ENCODE measurements around the gene TACC2. TPM values are rescaled to one million over a fixed set of nuclear protein-coding genes. Genes with fewer than 3 reads are reported as not detected.
A peak's percentile ranks its signal among the peaks of the same experiment; 100 is the strongest.

TACC2 gene
- total and polyA plus RNA-seq, 2 experiments from 2014 or later: 30.8 to 35.9 TPM

DNA sequence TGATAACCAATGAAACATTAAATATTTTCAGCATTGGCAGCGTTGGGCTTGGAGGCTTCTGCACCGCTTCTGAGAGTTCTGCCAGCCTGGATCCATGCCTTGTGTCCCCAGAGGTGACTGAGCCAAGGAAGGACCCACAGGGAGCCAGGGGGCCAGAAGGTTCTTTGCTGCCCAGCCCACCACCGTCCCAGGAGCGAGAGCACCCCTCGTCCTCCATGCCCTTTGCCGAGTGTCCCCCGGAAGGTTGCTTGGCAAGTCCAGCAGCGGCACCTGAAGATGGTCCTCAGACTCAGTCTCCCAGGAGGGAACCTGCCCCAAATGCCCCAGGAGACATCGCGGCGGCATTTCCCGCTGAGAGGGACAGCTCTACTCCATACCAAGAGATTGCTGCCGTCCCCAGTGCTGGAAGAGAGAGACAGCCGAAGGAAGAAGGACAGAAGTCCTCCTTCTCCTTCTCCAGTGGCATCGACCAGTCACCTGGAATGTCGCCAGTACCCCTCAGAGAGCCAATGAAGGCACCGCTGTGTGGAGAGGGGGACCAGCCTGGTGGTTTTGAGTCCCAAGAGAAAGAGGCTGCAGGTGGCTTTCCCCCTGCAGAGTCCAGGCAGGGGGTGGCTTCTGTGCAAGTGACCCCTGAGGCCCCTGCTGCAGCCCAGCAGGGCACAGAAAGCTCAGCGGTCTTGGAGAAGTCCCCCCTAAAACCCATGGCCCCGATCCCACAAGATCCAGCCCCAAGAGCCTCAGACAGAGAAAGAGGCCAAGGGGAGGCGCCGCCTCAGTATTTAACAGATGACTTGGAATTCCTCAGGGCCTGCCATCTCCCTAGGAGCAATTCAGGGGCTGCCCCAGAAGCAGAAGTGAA, 93.9 kb downstream of the TACC2 start:
- Histone ChIP-seq H3K4me1 (ENCODE audit: insufficient read depth) (no peaks in the 10 kb centered on the region; the same call in 1 of the 2 replicates), H3K79me2 (replicated peaks; ENCODE audit: insufficient read depth) (no peaks in the 10 kb centered on the region), H4K20me1 (replicated peaks; ENCODE audit: insufficient read depth) (no peaks in the 10 kb centered on the region), H3K27ac (ENCODE audit: low read depth) (no peak overlapping the region), H3K9me2 (ENCODE audit: insufficient read depth) (no peaks in the 10 kb centered on the region), H3K36me3 (ENCODE audit: insufficient read depth) (no peaks in the 10 kb centered on the region), H3K4me2 (no peak overlapping the region), H3K27me3 (ENCODE audit: insufficient read depth) (no peaks in the 10 kb centered on the region), H3F3A (replicated peaks; ENCODE audit: low read depth) (no peaks in the 10 kb centered on the region), H3K4me3 (no peak overlapping the region), H2AFZ (no peak overlapping the region)
- Mint-ChIP-seq H3K27ac (no peak overlapping the region), H3K4me3 (no peak overlapping the region), H3K27me3 (ENCODE audit: insufficient read depth, low read depth, poor library complexity) (peaks cover 5% of the 10 kb centered on the region), H3K9me3 (no peaks in the 10 kb centered on the region), H3K4me1 (peaks cover 2% of the 10 kb centered on the region; the same call in 1 of the 3 replicates), H3K36me3 (ENCODE audit: low read depth) (no peaks in the 10 kb centered on the region; the same call in 2 of the 3 replicates)
- DNase-seq (ENCODE audit: low spot score) (no peak), ATAC-seq (peak; percentile 38)
- TF ChIP-seq EZH2phosphoT487 (IDR thresholded peaks at IDR 0.05; ENCODE audit: unreplicated experiment) (no peak), ZNF331 (CRISPR knock-in tag; IDR thresholded peaks at IDR 0.05; ENCODE audit: low read depth) (no peak), EZH2 (IDR thresholded peaks at IDR 0.05; ENCODE audit: low read depth, unreplicated experiment) (no peak), NANOG (IDR thresholded peaks at IDR 0.05; ENCODE audit: borderline replicate concordance) (no peak), POLR2AphosphoS5 (IDR thresholded peaks at IDR 0.05; ENCODE audit: low read depth) (no peak), STAT1 (IDR thresholded peaks at IDR 0.05; ENCODE audit: unreplicated experiment) (no peak), ZNF114 (CRISPR knock-in tag; IDR thresholded peaks at IDR 0.05) (no peak), JUNB (IDR thresholded peaks at IDR 0.05; ENCODE audit: unreplicated experiment) (no peak), CREB1 (CRISPR knock-in tag; IDR thresholded peaks at IDR 0.05; ENCODE audit: low read depth) (no peak)
- TF ChIP-seq, protein P1, sequence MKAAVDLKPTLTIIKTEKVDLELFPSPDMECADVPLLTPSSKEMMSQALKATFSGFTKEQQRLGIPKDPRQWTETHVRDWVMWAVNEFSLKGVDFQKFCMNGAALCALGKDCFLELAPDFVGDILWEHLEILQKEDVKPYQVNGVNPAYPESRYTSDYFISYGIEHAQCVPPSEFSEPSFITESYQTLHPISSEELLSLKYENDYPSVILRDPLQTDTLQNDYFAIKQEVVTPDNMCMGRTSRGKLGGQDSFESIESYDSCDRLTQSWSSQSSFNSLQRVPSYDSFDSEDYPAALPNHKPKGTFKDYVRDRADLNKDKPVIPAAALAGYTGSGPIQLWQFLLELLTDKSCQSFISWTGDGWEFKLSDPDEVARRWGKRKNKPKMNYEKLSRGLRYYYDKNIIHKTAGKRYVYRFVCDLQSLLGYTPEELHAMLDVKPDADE (IDR thresholded peaks at IDR 0.05): no peak
- TF ChIP-seq, protein P2, sequence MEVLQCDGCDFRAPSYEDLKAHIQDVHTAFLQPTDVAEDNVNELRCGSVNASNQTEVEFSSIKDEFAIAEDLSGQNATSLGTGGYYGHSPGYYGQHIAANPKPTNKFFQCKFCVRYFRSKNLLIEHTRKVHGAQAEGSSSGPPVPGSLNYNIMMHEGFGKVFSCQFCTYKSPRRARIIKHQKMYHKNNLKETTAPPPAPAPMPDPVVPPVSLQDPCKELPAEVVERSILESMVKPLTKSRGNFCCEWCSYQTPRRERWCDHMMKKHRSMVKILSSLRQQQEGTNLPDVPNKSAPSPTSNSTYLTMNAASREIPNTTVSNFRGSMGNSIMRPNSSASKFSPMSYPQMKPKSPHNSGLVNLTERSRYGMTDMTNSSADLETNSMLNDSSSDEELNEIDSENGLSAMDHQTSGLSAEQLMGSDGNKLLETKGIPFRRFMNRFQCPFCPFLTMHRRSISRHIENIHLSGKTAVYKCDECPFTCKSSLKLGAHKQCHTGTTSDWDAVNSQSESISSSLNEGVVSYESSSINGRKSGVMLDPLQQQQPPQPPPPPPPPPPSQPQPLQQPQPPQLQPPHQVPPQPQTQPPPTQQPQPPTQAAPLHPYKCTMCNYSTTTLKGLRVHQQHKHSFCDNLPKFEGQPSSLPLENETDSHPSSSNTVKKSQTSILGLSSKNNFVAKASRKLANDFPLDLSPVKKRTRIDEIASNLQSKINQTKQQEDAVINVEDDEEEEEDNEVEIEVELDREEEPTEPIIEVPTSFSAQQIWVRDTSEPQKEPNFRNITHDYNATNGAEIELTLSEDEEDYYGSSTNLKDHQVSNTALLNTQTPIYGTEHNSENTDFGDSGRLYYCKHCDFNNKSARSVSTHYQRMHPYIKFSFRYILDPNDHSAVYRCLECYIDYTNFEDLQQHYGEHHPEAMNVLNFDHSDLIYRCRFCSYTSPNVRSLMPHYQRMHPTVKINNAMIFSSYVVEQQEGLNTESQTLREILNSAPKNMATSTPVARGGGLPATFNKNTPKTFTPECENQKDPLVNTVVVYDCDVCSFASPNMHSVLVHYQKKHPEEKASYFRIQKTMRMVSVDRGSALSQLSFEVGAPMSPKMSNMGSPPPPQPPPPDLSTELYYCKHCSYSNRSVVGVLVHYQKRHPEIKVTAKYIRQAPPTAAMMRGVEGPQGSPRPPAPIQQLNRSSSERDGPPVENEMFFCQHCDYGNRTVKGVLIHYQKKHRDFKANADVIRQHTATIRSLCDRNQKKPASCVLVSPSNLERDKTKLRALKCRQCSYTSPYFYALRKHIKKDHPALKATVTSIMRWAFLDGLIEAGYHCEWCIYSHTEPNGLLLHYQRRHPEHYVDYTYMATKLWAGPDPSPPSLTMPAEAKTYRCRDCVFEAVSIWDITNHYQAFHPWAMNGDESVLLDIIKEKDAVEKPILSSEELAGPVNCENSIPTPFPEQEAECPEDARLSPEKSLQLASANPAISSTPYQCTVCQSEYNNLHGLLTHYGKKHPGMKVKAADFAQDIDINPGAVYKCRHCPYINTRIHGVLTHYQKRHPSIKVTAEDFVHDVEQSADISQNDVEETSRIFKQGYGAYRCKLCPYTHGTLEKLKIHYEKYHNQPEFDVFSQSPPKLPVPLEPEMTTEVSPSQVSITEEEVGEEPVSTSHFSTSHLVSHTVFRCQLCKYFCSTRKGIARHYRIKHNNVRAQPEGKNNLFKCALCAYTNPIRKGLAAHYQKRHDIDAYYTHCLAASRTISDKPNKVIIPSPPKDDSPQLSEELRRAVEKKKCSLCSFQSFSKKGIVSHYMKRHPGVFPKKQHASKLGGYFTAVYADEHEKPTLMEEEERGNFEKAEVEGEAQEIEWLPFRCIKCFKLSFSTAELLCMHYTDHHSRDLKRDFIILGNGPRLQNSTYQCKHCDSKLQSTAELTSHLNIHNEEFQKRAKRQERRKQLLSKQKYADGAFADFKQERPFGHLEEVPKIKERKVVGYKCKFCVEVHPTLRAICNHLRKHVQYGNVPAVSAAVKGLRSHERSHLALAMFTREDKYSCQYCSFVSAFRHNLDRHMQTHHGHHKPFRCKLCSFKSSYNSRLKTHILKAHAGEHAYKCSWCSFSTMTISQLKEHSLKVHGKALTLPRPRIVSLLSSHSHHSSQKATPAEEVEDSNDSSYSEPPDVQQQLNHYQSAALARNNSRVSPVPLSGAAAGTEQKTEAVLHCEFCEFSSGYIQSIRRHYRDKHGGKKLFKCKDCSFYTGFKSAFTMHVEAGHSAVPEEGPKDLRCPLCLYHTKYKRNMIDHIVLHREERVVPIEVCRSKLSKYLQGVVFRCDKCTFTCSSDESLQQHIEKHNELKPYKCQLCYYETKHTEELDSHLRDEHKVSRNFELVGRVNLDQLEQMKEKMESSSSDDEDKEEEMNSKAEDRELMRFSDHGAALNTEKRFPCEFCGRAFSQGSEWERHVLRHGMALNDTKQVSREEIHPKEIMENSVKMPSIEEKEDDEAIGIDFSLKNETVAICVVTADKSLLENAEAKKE (CRISPR knock-in tag; IDR thresholded peaks at IDR 0.05): no peak
- TF ChIP-seq, protein P3, sequence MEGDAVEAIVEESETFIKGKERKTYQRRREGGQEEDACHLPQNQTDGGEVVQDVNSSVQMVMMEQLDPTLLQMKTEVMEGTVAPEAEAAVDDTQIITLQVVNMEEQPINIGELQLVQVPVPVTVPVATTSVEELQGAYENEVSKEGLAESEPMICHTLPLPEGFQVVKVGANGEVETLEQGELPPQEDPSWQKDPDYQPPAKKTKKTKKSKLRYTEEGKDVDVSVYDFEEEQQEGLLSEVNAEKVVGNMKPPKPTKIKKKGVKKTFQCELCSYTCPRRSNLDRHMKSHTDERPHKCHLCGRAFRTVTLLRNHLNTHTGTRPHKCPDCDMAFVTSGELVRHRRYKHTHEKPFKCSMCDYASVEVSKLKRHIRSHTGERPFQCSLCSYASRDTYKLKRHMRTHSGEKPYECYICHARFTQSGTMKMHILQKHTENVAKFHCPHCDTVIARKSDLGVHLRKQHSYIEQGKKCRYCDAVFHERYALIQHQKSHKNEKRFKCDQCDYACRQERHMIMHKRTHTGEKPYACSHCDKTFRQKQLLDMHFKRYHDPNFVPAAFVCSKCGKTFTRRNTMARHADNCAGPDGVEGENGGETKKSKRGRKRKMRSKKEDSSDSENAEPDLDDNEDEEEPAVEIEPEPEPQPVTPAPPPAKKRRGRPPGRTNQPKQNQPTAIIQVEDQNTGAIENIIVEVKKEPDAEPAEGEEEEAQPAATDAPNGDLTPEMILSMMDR (conservative IDR thresholded peaks at IDR 0.05; ENCODE audit: low read depth in 2 of 2): no peak
- TF ChIP-seq, protein P4, sequence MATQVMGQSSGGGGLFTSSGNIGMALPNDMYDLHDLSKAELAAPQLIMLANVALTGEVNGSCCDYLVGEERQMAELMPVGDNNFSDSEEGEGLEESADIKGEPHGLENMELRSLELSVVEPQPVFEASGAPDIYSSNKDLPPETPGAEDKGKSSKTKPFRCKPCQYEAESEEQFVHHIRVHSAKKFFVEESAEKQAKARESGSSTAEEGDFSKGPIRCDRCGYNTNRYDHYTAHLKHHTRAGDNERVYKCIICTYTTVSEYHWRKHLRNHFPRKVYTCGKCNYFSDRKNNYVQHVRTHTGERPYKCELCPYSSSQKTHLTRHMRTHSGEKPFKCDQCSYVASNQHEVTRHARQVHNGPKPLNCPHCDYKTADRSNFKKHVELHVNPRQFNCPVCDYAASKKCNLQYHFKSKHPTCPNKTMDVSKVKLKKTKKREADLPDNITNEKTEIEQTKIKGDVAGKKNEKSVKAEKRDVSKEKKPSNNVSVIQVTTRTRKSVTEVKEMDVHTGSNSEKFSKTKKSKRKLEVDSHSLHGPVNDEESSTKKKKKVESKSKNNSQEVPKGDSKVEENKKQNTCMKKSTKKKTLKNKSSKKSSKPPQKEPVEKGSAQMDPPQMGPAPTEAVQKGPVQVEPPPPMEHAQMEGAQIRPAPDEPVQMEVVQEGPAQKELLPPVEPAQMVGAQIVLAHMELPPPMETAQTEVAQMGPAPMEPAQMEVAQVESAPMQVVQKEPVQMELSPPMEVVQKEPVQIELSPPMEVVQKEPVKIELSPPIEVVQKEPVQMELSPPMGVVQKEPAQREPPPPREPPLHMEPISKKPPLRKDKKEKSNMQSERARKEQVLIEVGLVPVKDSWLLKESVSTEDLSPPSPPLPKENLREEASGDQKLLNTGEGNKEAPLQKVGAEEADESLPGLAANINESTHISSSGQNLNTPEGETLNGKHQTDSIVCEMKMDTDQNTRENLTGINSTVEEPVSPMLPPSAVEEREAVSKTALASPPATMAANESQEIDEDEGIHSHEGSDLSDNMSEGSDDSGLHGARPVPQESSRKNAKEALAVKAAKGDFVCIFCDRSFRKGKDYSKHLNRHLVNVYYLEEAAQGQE (IDR thresholded peaks at IDR 0.05; ENCODE audit: unreplicated experiment): no peak
